Activated CD8-positive, alpha-beta memory T cell treated with anti-CD3 and anti-CD28 coated beads for 1 hour (primary cell): Measurements from ENCODE around the gene PLXNA4.
"Not testable (repeated sequence)": the region's sequence is repeated elsewhere in the genome, so short reads cannot be mapped to it uniquely, and the experiment has no call there.

Source experiments
- DNase-seq, 2 donors: peaks; one replicate each; pipeline ENCODE4 v3.0.0-alpha.2; 2020; ENCODE audit warnings: low read depth in 1 of 2; ENCODE audit errors: extremely low read depth in 1 of 2

Gene PLXNA4

GRCh38 chr7:132575982-132576720 lies at the start of gene PLXNA4:
TSS of gene PLXNA4 (minus strand) at chr7:132576470. CDS start at chr7:132508693, 67,777 bp downstream.
- no peak for DNase-seq

- no peak for DNase-seq
Measured at GRCh38 chr7:132625651-132626050, 49.4 kb upstream of the PLXNA4 start.

GRCh38 chr7:132622081-132622480 lies 45.8 kb upstream of the PLXNA4 start:
- DNase-seq: no peak

GRCh38 chr7:132619967-132620366 lies 43.7 kb upstream of the PLXNA4 start:
- no peak for DNase-seq

GRCh38 chr7:132618956-132619305 lies 42.7 kb upstream of the PLXNA4 start:
- DNase-seq: no peak

GRCh38 chr7:132618271-132618955 lies 42.1 kb upstream of the PLXNA4 start:
- DNase-seq: no peak

- no peak for DNase-seq
Measured at GRCh38 chr7:132614428-132615318, 38.4 kb upstream of the PLXNA4 start.

GRCh38 chr7:132613737-132614136 lies 37.5 kb upstream of the PLXNA4 start:
- no peak for DNase-seq

- no peak for DNase-seq
Measured at GRCh38 chr7:132610995-132611394, 34.7 kb upstream of the PLXNA4 start.

GRCh38 chr7:132609906-132610520 lies 33.7 kb upstream of the PLXNA4 start:
- DNase-seq: no peak

- no peak for DNase-seq
Measured at GRCh38 chr7:132609222-132609621, 33.0 kb upstream of the PLXNA4 start.

GRCh38 chr7:132608523-132608922 lies 32.3 kb upstream of the PLXNA4 start:
- no peak for DNase-seq

GRCh38 chr7:132607656-132608055 lies 31.4 kb upstream of the PLXNA4 start:
- DNase-seq: no peak

GRCh38 chr7:132604121-132604520 lies 27.9 kb upstream of the PLXNA4 start:
- no peak for DNase-seq

- no peak for DNase-seq
Measured at GRCh38 chr7:132603220-132603833, 27.1 kb upstream of the PLXNA4 start.

GRCh38 chr7:132601783-132602182 lies 25.5 kb upstream of the PLXNA4 start:
- no peak for DNase-seq

GRCh38 chr7:132596588-132596987 lies 20.3 kb upstream of the PLXNA4 start:
- no peak for DNase-seq

GRCh38 chr7:132594741-132595140 lies 18.5 kb upstream of the PLXNA4 start:
- DNase-seq: not testable (repeated sequence)

GRCh38 chr7:132592936-132593335 lies 16.7 kb upstream of the PLXNA4 start:
- DNase-seq: no peak

- DNase-seq: no peak
Measured at GRCh38 chr7:132592231-132592920, 16.1 kb upstream of the PLXNA4 start.
